GM12878 (cell line): ENCODE results near the gene RHBDF2. TPM values are rescaled to one million over a fixed set of nuclear protein-coding genes. Genes with fewer than 3 reads are reported as not detected.

Source experiments
- ATF2 ChIP-seq: IDR thresholded peaks from 2 replicates; pipeline ENCODE4 v1.6.1; 2012; ENCODE audit warnings: low read length, inconsistent platforms
- CBFB ChIP-seq: IDR thresholded peaks from 2 replicates; pipeline ENCODE4 v1.6.1; 2016; ENCODE audit warnings: antibody characterized with exemption, low read depth
- CREB1 ChIP-seq: IDR thresholded peaks from 2 replicates; pipeline ENCODE4 v1.6.1; 2012; ENCODE audit warnings: low read depth, mild to moderate bottlenecking, inconsistent platforms
- CTCF ChIP-seq, 3 experiments: IDR thresholded peaks in 2 of 3; conservative IDR thresholded peaks in 1 of 3; 2 replicates each; pipeline ENCODE4 v1.5.1; 2011; ENCODE audit warnings: low read depth in 3 of 3, low read length in 3 of 3, mild to moderate bottlenecking in 3 of 3, control low read depth in 2 of 3, moderate library complexity in 2 of 3, inconsistent platforms in 1 of 3, mixed read lengths in 1 of 3; ENCODE audit not compliant: control insufficient read depth in 2 of 3, insufficient read depth in 1 of 3; ENCODE audit errors: extremely low read depth in 1 of 3
- EED ChIP-seq: sonication (generic); IDR thresholded peaks from 2 replicates; pipeline ENCODE4 v1.6.1; 2016; ENCODE audit warnings: antibody characterized with exemption, low read depth
- EP300 ChIP-seq, 2 experiments: fragments of 150-350 bp in 1 of 2; IDR thresholded peaks; 2 replicates each; pipeline ENCODE4 v1.6.1; 2011 to 2012; ENCODE audit warnings: low read depth in 2 of 2, low read length in 2 of 2, borderline replicate concordance in 1 of 2, improper control_type of control experiment in 1 of 2, inconsistent platforms in 1 of 2; ENCODE audit not compliant: control insufficient read depth in 1 of 2
- ESRRA ChIP-seq: IDR thresholded peaks from 2 replicates; pipeline ENCODE4 v1.6.1; 2012; ENCODE audit warnings: mild to moderate bottlenecking, low read length, improper control_type of control experiment
- EZH2 ChIP-seq: IDR thresholded peaks from 2 replicates; pipeline ENCODE4 v1.6.1; 2012; ENCODE audit warnings: low read depth, mild to moderate bottlenecking, control low read depth, inconsistent platforms, low read length, borderline replicate concordance; ENCODE audit not compliant: control insufficient read depth
- FOS ChIP-seq: IDR thresholded peaks from 3 replicates; pipeline ENCODE4 v1.6.1; 2011; ENCODE audit warnings: borderline replicate concordance; ENCODE audit not compliant: insufficient read length; ENCODE audit errors: extremely low read depth
- GABPA ChIP-seq: IDR thresholded peaks from 2 replicates; pipeline ENCODE4 v1.6.1; 2014; ENCODE audit warnings: antibody characterized with exemption, low read depth, mild to moderate bottlenecking, inconsistent platforms
- IKZF2 ChIP-seq, 2 experiments: fragments of 450-650 bp; IDR thresholded peaks; 2 replicates each; pipeline ENCODE4 v1.6.1; 2017; ENCODE audit warnings: mild to moderate bottlenecking in 2 of 2, moderate library complexity in 2 of 2
- IRF3 ChIP-seq: fragments of 450-650 bp; IDR thresholded peaks from 2 replicates; pipeline ENCODE4 v1.6.1; 2014; ENCODE audit warnings: mild to moderate bottlenecking
- KLF5 ChIP-seq: fragments of 450-650 bp; IDR thresholded peaks from 2 replicates; pipeline ENCODE4 v1.6.1; 2014; ENCODE audit warnings: mild to moderate bottlenecking; ENCODE audit not compliant: partially characterized antibody
- MEF2B ChIP-seq: fragments of 450-650 bp; IDR thresholded peaks from 2 replicates; pipeline ENCODE4 v1.6.1; 2018; ENCODE audit warnings: mild to moderate bottlenecking, moderate library complexity; ENCODE audit not compliant: partially characterized antibody, poor library complexity, severe bottlenecking
- MTA3 ChIP-seq: IDR thresholded peaks from 2 replicates; pipeline ENCODE4 v1.6.1; 2012; ENCODE audit warnings: low read length, inconsistent platforms, borderline replicate concordance
- NFYA ChIP-seq: IDR thresholded peaks from 2 replicates; pipeline ENCODE4 v1.6.1; 2011; ENCODE audit warnings: low read depth, mild to moderate bottlenecking, low read length, improper control_type of control experiment, borderline replicate concordance
- NR2C2 ChIP-seq: IDR thresholded peaks from 2 replicates; pipeline ENCODE4 v1.6.1; 2011; ENCODE audit warnings: borderline replicate concordance, low read depth; ENCODE audit not compliant: control insufficient read depth, insufficient read length
- NRF1 ChIP-seq: conservative IDR thresholded peaks from 2 replicates; pipeline ENCODE4 v1.6.1; 2011; ENCODE audit warnings: mild to moderate bottlenecking, low read depth, low read length, improper control_type of control experiment
- RFX5 ChIP-seq: IDR thresholded peaks from 2 replicates; pipeline ENCODE4 v1.6.1; 2011; ENCODE audit warnings: low read depth, low read length, improper control_type of control experiment
- SKIL ChIP-seq: fragments of 450-650 bp; IDR thresholded peaks from 2 replicates; pipeline ENCODE4 v1.6.1; 2017; ENCODE audit warnings: mild to moderate bottlenecking, low read depth, inconsistent platforms; ENCODE audit not compliant: poor library complexity, severe bottlenecking
- SRF ChIP-seq, 2 experiments: IDR thresholded peaks; 2 replicates each; pipeline ENCODE4 v1.6.1; 2011; ENCODE audit warnings: low read depth in 2 of 2, low read length in 2 of 2, mild to moderate bottlenecking in 1 of 2, moderate library complexity in 1 of 2
- TAF1 ChIP-seq: IDR thresholded peaks from 2 replicates; pipeline ENCODE4 v1.6.1; 2011; ENCODE audit warnings: mild to moderate bottlenecking, low read depth, low read length, borderline replicate concordance
- ZNF384 ChIP-seq: IDR thresholded peaks from 2 replicates; pipeline ENCODE4 v1.6.1; 2012; ENCODE audit warnings: low read depth, mild to moderate bottlenecking, low read length, improper control_type of control experiment, borderline replicate concordance
- ZZZ3 ChIP-seq: IDR thresholded peaks from 2 replicates; pipeline ENCODE4 v1.6.1; 2011; ENCODE audit warnings: low read depth; ENCODE audit not compliant: control insufficient read depth, insufficient read length
- polyA plus RNA-seq, 11 experiments: library from polyadenylated mRNA; depleted of rRNA in 4 of 11; unstranded in 6 of 11; stranded (reverse) in 5 of 11; fragments of >200 nt; fragmentation: Nextera tagmentation in 4 of 11; fragmentation: Illumina TruSeq in 1 of 11; extraction: Ambion mirVana in 4 of 11; extraction: Trizol in 1 of 11; gene quantifications; 1 replicate in 1 of 11; 2 replicates in 10 of 11; pipeline versions ENCODE4 v1.2.1 to v1.2.3, GENCODE V29; 2011 to 2016; ENCODE audit warnings: inconsistent platforms in 2 of 11, missing spikeins in 2 of 11, low read depth in 1 of 11
- total RNA-seq, 4 experiments: library from RNA; depleted of rRNA in 3 of 4; stranded (reverse); fragments of >200 nt in 3 of 4; fragmentation: Illumina TruSeq in 1 of 4; extraction: Trizol in 1 of 4; gene quantifications; 2 replicates each; pipeline versions ENCODE4 v1.2.1 to v1.2.3, GENCODE V29; 2013 to 2021

RHBDF2 gene
- total and polyA plus RNA-seq, 10 of the 15 experiments (the other 5 are each of a cell fraction or from before 2014, with no cell fraction given): 0.97 to 43.0 (median 18.7) TPM

GRCh38 chr17:76515274-76515949 lies 14.2 kb upstream of the RHBDF2 start (continued):
- TF ChIP-seq ZNF384 (peak; percentile 76), CBFB (no peak), EED (peak; percentile 43; the same call in 1 of the 2 replicates), EP300 (IDR thresholded peaks at IDR 0.05; ENCODE audit: borderline replicate concordance in 1 of 2, control insufficient read depth in 1 of 2, low read depth in 2 of 2, low read length in 2 of 2) (peak; percentile 87 to 93), KLF5 (peak; percentile 32), ATF2 (peak; percentile 64; the same call in 1 of the 2 replicates), FOS (no peak), IKZF2 (IDR thresholded peaks at IDR 0.05) (peak; percentile 86), ZZZ3 (no peak), MEF2B (peak; percentile 80), SKIL (peak; percentile 73), RFX5 (no peak), NR2C2 (no peak), CTCF (IDR thresholded peaks at IDR 0.05 in 2 of 3, conservative IDR thresholded peaks at IDR 0.05 in 1 of 3; ENCODE audit: control insufficient read depth in 2 of 3, extremely low read depth in 1 of 3, insufficient read depth in 1 of 3, low read depth in 3 of 3, low read length in 3 of 3) (no peak), SRF (IDR thresholded peaks at IDR 0.05; ENCODE audit: low read depth in 2 of 2, low read length in 2 of 2) (no peak), IRF3 (no peak), EZH2 (no peak), ESRRA (no peak), TAF1 (no peak; the same call in 1 of the 2 replicates), NFYA (no peak), MTA3 (no peak), NRF1 (no peak), GABPA (no peak), CREB1 (peak; percentile 44; the same call in 1 of the 2 replicates)
